ENCODE measurements around the gene ADAT3. TPM values are rescaled to one million over a fixed set of nuclear protein-coding genes. Genes with fewer than 3 reads are reported as not detected.

Gene ADAT3
- total RNA-seq, 1 donor from 2014 or later, result 6.8 TPM

GRCh38 chr19:1921326-1921725, 16.1 kb downstream of the ADAT3 start:
- peaks cover 23% of the 10 kb centered on the region for H3K36me3 Mint-ChIP-seq (ENCODE audit: unreplicated experiment)
- no peaks in the 10 kb centered on the region for H3K27me3 Mint-ChIP-seq (ENCODE audit: unreplicated experiment)
- no peaks in the 10 kb centered on the region for H3K4me1 Mint-ChIP-seq (ENCODE audit: unreplicated experiment)
- no peak overlapping the region for H3K4me3 Mint-ChIP-seq (ENCODE audit: unreplicated experiment)
- DNase-seq (ENCODE audit: extremely low spot score, unreplicated experiment), result no peak
- no peak overlapping the region for H3K27ac Mint-ChIP-seq (ENCODE audit: unreplicated experiment)
- TF ChIP-seq, protein P1, sequence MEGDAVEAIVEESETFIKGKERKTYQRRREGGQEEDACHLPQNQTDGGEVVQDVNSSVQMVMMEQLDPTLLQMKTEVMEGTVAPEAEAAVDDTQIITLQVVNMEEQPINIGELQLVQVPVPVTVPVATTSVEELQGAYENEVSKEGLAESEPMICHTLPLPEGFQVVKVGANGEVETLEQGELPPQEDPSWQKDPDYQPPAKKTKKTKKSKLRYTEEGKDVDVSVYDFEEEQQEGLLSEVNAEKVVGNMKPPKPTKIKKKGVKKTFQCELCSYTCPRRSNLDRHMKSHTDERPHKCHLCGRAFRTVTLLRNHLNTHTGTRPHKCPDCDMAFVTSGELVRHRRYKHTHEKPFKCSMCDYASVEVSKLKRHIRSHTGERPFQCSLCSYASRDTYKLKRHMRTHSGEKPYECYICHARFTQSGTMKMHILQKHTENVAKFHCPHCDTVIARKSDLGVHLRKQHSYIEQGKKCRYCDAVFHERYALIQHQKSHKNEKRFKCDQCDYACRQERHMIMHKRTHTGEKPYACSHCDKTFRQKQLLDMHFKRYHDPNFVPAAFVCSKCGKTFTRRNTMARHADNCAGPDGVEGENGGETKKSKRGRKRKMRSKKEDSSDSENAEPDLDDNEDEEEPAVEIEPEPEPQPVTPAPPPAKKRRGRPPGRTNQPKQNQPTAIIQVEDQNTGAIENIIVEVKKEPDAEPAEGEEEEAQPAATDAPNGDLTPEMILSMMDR (IDR thresholded peaks at IDR 0.05), result no peak
- no peaks in the 10 kb centered on the region for H3K9me3 Mint-ChIP-seq (ENCODE audit: unreplicated experiment)

DNA sequence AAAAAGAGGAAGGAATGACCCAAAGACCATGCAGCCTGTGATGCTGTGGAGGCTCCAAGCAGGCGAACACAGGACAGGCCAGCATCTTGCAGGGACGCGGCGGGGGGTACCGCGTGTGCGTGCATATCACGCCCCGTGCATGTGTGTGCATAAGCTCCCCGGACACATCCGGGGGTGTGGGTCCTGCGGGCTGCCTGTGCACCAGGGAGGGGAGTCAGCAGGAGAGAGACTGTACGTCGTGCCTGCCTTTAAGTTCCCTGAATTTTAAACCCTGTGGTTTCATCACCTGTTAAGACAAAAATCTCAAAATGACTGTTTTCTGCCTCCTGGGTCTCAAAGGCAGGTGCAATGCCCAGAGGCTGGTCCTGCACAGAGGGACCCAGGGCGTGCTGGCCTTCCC, 16.6 kb downstream of the ADAT3 start:
- Mint-ChIP-seq H3K27me3 (ENCODE audit: unreplicated experiment) (no peaks in the 10 kb centered on the region), H3K9me3 (ENCODE audit: unreplicated experiment) (no peaks in the 10 kb centered on the region), H3K4me1 (ENCODE audit: unreplicated experiment) (no peaks in the 10 kb centered on the region), H3K27ac (ENCODE audit: unreplicated experiment) (no peak overlapping the region), H3K4me3 (ENCODE audit: unreplicated experiment) (no peak overlapping the region), H3K36me3 (ENCODE audit: unreplicated experiment) (peaks cover 23% of the 10 kb centered on the region)
- DNase-seq (ENCODE audit: extremely low spot score, unreplicated experiment), result no peak
- TF ChIP-seq, protein P1 (IDR thresholded peaks at IDR 0.05), result no peak

- Mint-ChIP-seq H3K27me3 (ENCODE audit: unreplicated experiment) (no peaks in the 10 kb centered on the region), H3K9me3 (ENCODE audit: unreplicated experiment) (no peaks in the 10 kb centered on the region), H3K27ac (ENCODE audit: unreplicated experiment) (no peak overlapping the region), H3K4me3 (ENCODE audit: unreplicated experiment) (no peak overlapping the region), H3K4me1 (ENCODE audit: unreplicated experiment) (no peaks in the 10 kb centered on the region), H3K36me3 (ENCODE audit: unreplicated experiment) (peaks cover 23% of the 10 kb centered on the region)
- no peak for DNase-seq (ENCODE audit: extremely low spot score, unreplicated experiment)
- TF ChIP-seq, protein P1 (IDR thresholded peaks at IDR 0.05), result no peak
These were observed 17.6 kb downstream of the ADAT3 start for GRCh38 chr19:1922803-1923202.

DNA sequence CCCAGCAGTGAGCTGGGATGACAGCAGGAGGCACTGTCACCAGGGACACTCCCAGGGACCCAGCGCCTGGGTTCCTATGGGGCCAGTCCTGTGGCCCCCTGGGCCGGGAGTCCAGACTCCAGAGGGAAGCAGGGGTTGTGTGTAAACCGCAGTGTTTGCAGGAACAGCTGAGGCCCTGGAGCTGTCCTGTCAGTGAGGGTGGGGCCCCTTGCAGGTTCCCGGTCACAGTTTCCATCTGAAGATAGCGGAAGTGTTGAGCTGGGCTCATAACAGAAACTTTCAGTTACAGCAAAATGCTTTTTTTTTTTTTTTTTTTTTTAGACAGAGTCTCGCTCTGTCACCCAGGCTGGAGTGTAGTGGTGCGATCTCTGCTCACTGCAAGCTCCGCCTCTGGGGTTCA, 18.1 kb downstream of the ADAT3 start:
- no peak for DNase-seq (ENCODE audit: extremely low spot score, unreplicated experiment)
- Mint-ChIP-seq H3K9me3 (ENCODE audit: unreplicated experiment) (no peaks in the 10 kb centered on the region), H3K4me3 (ENCODE audit: unreplicated experiment) (no peak overlapping the region), H3K36me3 (ENCODE audit: unreplicated experiment) (peaks cover 19% of the 10 kb centered on the region), H3K27ac (ENCODE audit: unreplicated experiment) (no peak overlapping the region), H3K27me3 (ENCODE audit: unreplicated experiment) (no peaks in the 10 kb centered on the region), H3K4me1 (ENCODE audit: unreplicated experiment) (no peaks in the 10 kb centered on the region)
- TF ChIP-seq, protein P1 (IDR thresholded peaks at IDR 0.05), result no peak

DNA sequence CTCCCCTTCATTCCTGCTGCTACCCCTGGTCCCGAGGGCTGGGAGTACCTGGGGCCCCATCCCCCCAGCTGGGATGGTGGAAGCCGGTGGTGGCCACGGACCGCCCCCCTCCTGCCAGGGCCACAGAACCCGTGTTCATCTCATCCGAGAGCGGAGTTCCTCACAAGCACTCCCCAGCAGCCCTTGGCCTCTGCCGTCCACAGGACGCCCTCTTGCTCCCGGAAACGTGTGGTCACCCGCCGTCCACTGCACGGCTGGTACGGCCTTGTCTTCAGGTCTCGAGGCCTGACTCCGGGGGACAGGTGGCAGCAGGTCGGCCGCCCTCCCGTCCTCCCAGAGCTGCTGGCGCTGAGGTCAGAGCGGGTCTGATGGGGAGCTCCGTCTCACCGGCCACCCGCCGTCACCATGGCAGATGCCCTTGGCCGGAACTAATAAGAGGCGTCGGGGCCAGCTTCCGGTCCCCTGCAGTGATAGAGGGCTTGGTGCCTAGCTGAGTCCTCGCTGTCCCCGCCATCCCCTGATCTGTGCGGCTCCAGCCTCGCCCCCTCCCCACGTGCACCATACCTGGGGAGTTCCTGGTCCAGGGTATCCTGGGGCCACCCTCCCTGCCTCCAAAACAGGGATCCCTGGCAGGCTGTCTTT, 19.2 kb downstream of the ADAT3 start:
- Mint-ChIP-seq H3K27ac (ENCODE audit: unreplicated experiment) (no peak overlapping the region), H3K9me3 (ENCODE audit: unreplicated experiment) (no peaks in the 10 kb centered on the region), H3K4me1 (ENCODE audit: unreplicated experiment) (peaks cover 2% of the 10 kb centered on the region), H3K27me3 (ENCODE audit: unreplicated experiment) (no peaks in the 10 kb centered on the region), H3K4me3 (ENCODE audit: unreplicated experiment) (no peak overlapping the region), H3K36me3 (ENCODE audit: unreplicated experiment) (peaks cover 19% of the 10 kb centered on the region)
- TF ChIP-seq, protein P1 (IDR thresholded peaks at IDR 0.05), result no peak
- no peak for DNase-seq (ENCODE audit: extremely low spot score, unreplicated experiment)
